AG04449 (cell line): Measurements from ENCODE around the gene BCL11A.

Source experiments
- CTCF ChIA-PET: fragments of 350-600 bp; formaldehyde crosslinking; extraction: SDS; loops from one replicate; lab custom pipeline; 2021; ENCODE audit warnings: antibody characterized with exemption; lab: Yijun Ruan, JAX
- POLR2A ChIA-PET: fragments of 400-600, 350-600 bp; formaldehyde crosslinking; extraction: SDS; loops from one replicate; lab custom pipeline; 2020; ENCODE audit warnings: antibody characterized with exemption, inconsistent platforms; lab: Yijun Ruan, JAX
- DNase-seq: peaks from one replicate; pipeline ENCODE4 v3.0.0-alpha.2; 2010; ENCODE audit warnings: low read depth, low spot score
- H3K4me3 ChIP-seq: 2 replicates; pipeline ENCODE4 v1.5.1; 2011; ENCODE audit warnings: low read depth, mild to moderate bottlenecking, control low read depth, low read length
- TF ChIP-seq, protein P1 (sequence below): IDR thresholded peaks from one replicate; pipeline ENCODE4 v1.5.1; 2011; ENCODE audit warnings: mild to moderate bottlenecking, moderate library complexity, low read length, control low read depth, inconsistent platforms; ENCODE audit not compliant: insufficient read depth; ENCODE audit errors: missing control alignments

Gene BCL11A

DNA sequence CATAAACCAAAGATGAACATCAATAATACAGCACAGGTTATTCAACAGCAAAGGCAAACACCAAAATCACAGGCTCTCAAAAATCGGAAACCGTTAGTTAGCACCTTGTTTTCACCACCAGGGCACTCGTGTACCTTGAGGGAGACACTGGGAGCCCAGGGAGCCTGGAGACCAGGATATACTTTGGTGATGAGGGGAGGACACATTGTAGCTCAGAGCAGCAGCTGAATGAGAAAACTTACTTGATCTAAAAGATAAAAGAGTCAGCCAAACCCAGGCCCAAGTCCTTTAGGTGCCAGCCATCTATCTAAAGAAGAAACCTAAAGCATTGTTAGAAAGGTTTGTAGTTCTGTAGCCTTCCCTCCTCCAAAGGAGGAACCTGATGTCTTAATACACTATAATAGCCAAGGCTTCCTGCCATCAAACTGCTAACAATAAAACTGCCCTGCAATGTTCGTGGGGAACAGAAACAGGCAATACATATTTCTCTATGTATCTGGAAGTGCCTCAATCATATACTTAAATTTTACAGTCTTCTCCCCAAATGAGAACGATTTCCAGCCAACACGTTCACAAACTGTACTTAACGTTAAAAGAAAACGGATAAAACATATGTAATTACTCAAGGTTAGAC lies 19.3 kb downstream of the BCL11A start:
- CTCF ChIA-PET: interaction anchor here (1.2 to 1.7 kb wide), 2 partner anchors 17 to 36 kb away, joined by 3 to 4 read pairs; no protein-coding TSS in a partner anchor
- POLR2A ChIA-PET: no interaction called here
- no peak overlapping the region for H3K4me3 ChIP-seq
- DNase-seq: no peak
- TF ChIP-seq, protein P1, sequence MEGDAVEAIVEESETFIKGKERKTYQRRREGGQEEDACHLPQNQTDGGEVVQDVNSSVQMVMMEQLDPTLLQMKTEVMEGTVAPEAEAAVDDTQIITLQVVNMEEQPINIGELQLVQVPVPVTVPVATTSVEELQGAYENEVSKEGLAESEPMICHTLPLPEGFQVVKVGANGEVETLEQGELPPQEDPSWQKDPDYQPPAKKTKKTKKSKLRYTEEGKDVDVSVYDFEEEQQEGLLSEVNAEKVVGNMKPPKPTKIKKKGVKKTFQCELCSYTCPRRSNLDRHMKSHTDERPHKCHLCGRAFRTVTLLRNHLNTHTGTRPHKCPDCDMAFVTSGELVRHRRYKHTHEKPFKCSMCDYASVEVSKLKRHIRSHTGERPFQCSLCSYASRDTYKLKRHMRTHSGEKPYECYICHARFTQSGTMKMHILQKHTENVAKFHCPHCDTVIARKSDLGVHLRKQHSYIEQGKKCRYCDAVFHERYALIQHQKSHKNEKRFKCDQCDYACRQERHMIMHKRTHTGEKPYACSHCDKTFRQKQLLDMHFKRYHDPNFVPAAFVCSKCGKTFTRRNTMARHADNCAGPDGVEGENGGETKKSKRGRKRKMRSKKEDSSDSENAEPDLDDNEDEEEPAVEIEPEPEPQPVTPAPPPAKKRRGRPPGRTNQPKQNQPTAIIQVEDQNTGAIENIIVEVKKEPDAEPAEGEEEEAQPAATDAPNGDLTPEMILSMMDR: no peak

DNA sequence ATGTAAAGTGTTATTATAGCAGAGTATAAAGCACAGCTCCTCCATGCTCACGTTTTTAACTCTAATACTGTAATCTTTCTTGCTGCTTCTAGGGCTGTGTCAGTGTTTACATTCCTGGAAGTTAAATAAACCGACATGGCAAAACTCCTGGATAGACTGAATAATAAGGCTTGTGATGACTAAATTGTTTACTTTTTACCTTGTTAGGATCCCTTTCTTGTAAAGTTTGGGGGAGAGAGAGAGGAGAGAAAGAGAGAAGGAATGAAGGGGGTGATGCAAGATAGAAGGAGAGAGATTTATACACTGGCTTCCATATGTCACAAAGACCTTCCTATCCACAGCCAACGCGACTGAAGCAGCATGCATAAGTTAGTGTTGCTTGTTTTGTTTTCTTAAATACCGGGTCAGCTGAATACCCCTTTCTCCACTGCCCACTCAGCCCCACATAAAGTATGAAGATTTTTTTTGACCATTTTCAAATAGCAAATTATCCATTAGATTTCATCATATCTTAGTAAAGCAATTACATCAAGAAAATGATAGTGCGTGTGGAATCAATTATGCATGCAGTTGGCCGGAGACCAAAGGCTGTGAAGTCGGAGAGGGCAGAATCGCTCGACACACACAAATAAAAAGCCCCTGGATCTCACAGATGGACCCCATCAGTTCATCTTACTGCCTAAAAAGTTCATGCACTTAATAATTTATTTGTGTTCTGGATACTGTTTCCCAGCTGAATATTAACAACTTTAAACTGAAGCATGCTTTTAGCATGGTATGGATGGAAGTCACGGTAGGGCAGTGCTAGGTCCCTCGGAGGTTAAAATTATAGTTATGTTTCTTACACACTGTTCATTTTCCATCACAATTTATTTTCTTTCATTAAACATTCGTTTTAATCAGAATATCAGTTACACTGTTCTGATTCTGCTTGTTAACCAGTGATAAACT lies 20.1 kb downstream of the BCL11A start:
- no peak for DNase-seq
- POLR2A ChIA-PET: no interaction called here
- TF ChIP-seq, protein P1: no peak
- CTCF ChIA-PET: interaction anchor here (0.7 to 1.7 kb wide), 2 partner anchors 17 to 29 kb away, joined by 3 to 4 read pairs; no protein-coding TSS in a partner anchor
- H3K4me3 ChIP-seq: peak overlapping the region; percentile 10

DNA sequence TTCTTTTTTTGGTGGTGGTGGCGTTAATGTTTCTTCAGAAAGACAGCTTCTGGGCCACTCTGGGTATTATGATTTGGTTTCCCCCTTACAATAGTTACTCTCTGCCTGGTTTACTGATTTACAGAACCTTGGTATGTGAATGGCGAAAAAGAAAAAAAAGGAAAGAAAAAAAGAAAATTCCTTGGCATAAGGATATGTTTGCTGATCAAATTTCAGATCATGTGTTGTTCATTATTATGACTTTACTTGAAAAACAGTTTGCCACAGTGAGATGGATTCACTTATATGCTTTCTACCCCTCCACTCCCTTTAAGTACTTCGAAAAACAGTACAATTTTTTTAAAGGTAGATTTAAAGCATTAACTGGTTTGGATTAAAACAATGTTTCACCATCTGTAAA lies 21.0 kb downstream of the BCL11A start:
- no peak overlapping the region for H3K4me3 ChIP-seq
- ChIA-PET POLR2A (no interaction called here), CTCF (interaction anchor here (0.7 kb wide), 1 partner anchor 28 kb away, joined by 3 read pairs; no protein-coding TSS in a partner anchor)
- DNase-seq: no peak
- TF ChIP-seq, protein P1: no peak

DNA sequence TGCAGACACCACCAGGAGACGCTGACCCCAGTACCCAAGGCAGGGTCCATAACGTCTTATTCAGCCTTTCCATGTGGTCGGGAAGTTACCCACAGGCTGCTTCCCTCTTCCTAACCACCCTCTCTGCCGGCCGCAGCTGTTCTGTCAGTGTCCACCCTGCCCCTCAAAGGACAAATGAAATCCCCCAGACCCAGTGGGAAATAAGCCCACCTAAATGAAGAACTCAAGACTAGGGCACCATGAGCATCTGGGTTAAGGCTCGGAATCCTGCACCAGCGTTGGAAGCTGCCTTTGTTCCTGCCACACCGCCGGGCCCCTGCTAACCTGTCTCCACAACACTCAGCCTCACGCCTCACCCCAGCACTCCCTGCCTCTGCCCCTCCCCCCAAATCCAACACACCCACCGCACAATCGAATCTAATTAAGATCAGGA lies 21.7 kb downstream of the BCL11A start:
- POLR2A ChIA-PET: no interaction called here
- TF ChIP-seq, protein P1: no peak
- H3K4me3 ChIP-seq: no peak overlapping the region
- no peak for DNase-seq
- CTCF ChIA-PET: interaction anchor here (5.4 kb wide), 1 partner anchor 10 kb away, joined by 26 read pairs; no protein-coding TSS in a partner anchor

DNA sequence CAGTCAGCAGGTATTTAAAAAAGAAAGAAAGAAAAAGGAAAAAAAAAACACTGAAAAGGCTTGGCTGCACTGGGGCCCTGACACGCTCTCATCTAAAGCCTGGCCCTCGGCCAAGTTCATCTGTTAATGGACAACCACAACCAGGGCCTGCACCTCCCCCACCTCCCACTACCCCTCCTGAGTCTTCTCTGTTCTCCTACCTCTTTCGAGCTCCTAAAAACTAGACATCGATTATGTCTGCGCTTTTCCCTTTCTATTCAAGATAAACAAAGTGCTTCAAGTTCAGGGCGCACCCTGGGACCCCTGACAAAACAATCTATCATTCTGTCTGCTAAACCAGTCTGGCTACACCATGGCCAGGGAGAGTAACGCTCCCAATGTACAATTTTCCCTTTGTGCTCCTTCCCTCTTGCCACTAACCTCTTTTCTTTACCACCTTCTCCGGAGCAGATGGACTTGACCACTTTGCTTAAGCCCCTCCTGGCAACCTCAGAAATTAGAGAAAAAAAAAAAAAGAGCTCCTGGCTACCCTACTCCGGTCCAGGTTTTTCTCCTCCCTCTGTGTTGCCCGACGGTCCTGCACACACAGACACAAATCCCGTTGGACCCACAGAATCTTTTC lies 22.7 kb downstream of the BCL11A start:
- no peak for DNase-seq
- CTCF ChIA-PET: interaction anchor here (0.6 to 5.4 kb wide), 4 partner anchors 9 to 15 kb away, joined by 3 to 26 read pairs (median 4); no protein-coding TSS in a partner anchor
- no peak overlapping the region for H3K4me3 ChIP-seq
- POLR2A ChIA-PET: no interaction called here
- TF ChIP-seq, protein P1: no peak
